ENCODE results near the gene INHBB.

GRCh38 chr2:120298173-120298835 is 47.6 kb upstream of the INHBB start:
- TF ChIP-seq POLR2A (IDR thresholded peaks at IDR 0.05) (no peak), CTCF (IDR thresholded peaks at IDR 0.05) (no peak), EP300 (IDR thresholded peaks at IDR 0.05) (no peak), POLR2AphosphoS5 (IDR thresholded peaks at IDR 0.05) (no peak)
